Loucy (cell line): ENCODE measurements around the gene WWTR1.

Experiments used
- CTCF ChIP-seq: fragments of 200-600 bp; sonication (generic); conservative IDR thresholded peaks from 2 replicates; pipeline ENCODE4 v1.5.1; 2014; ENCODE audit warnings: mild to moderate bottlenecking, antibody characterized with exemption, low read length
- EZH2phosphoT487 ChIP-seq: fragments of 200-600 bp; IDR thresholded peaks from 2 replicates; pipeline ENCODE4 v1.6.1; 2018; ENCODE audit warnings: antibody characterized with exemption, mild to moderate bottlenecking, moderate library complexity, borderline replicate concordance

GRCh38 chr3:149532489-149533180, 125.2 kb downstream of the WWTR1 start:
- no peak for TF ChIP-seq CTCF
- no peak for TF ChIP-seq EZH2phosphoT487
